ENCODE measurements around the gene TRPM1. TPM values are rescaled to one million over a fixed set of nuclear protein-coding genes. Genes with fewer than 3 reads are reported as not detected.

TRPM1 gene
- total RNA-seq, 1 donor from 2014 or later, result not detected

DNA sequence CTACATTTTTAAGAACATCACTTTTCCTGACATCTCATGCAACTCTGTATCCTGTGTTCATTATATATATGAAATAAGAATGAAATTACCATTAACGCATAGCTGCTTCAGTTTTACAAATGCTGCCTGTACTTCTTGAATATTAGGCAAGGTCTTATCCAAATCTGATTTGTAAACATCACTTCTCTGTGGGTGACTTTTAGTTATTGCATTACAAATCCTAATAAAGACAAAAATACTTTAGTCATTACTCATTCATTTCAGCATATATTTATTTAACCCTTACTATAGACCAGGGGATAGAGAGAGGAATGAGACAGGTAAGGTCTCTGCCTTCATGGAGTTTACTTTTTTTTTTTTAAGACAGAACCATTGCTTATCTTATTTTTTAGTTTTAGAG is 146.9 kb downstream of the TRPM1 start:
- no peaks in the 10 kb centered on the region for H3K4me1 ChIP-seq
- no peaks in the 10 kb centered on the region for H3K27me3 ChIP-seq
- intact Hi-C loops (cut with DNase I), result no loop called here
- no peak overlapping the region for H3K27ac ChIP-seq
- H3K9me3 ChIP-seq, result no peaks in the 10 kb centered on the region
- no peak for DNase-seq (ENCODE audit: low spot score in 2 of 2)
- H3K4me3 ChIP-seq, result no peak overlapping the region
- TF ChIP-seq, protein P1, sequence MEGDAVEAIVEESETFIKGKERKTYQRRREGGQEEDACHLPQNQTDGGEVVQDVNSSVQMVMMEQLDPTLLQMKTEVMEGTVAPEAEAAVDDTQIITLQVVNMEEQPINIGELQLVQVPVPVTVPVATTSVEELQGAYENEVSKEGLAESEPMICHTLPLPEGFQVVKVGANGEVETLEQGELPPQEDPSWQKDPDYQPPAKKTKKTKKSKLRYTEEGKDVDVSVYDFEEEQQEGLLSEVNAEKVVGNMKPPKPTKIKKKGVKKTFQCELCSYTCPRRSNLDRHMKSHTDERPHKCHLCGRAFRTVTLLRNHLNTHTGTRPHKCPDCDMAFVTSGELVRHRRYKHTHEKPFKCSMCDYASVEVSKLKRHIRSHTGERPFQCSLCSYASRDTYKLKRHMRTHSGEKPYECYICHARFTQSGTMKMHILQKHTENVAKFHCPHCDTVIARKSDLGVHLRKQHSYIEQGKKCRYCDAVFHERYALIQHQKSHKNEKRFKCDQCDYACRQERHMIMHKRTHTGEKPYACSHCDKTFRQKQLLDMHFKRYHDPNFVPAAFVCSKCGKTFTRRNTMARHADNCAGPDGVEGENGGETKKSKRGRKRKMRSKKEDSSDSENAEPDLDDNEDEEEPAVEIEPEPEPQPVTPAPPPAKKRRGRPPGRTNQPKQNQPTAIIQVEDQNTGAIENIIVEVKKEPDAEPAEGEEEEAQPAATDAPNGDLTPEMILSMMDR (IDR thresholded peaks at IDR 0.05), result no peak
- peaks cover 65 to 95% of the 10 kb centered on the region in 2 donors for H3K36me3 ChIP-seq

- no peak overlapping the region for H3K27ac ChIP-seq
- no peaks in the 10 kb centered on the region for H3K27me3 ChIP-seq
- TF ChIP-seq, protein P1 (IDR thresholded peaks at IDR 0.05), result no peak
- peaks cover 65 to 95% of the 10 kb centered on the region in 2 donors for H3K36me3 ChIP-seq
- no peak for DNase-seq (ENCODE audit: low spot score in 2 of 2)
- H3K4me1 ChIP-seq, result no peaks in the 10 kb centered on the region
- H3K9me3 ChIP-seq, result no peaks in the 10 kb centered on the region
- intact Hi-C loops (cut with DNase I), result no loop called here
- H3K4me3 ChIP-seq, result no peak overlapping the region
These were observed 147.7 kb downstream of the TRPM1 start for GRCh38 chr15:30953731-30954378.

DNA sequence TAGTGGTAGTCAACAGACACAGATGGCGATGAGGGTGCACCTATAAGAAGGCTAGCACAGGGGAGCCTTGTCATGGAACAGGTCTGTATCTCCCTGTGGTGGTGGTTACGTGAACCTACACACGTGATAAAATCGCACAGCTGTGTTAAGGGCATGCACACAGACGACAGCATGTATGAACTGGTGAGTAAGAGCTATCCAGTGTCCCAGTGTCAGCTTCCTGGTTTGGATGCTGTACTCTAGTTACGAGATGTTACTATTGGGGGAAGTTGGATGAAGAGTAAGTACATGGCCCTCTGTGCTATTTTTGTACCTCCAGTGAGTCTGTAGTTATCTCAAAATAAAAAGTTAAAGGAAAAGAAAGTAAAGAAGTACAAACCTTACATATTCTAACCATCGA is 148.3 kb downstream of the TRPM1 start:
- intact Hi-C loops (cut with DNase I), result no loop called here
- H3K27me3 ChIP-seq, result no peaks in the 10 kb centered on the region
- H3K9me3 ChIP-seq, result no peaks in the 10 kb centered on the region
- no peak for DNase-seq (ENCODE audit: low spot score in 2 of 2)
- no peak overlapping the region for H3K27ac ChIP-seq
- H3K4me1 ChIP-seq, result no peaks in the 10 kb centered on the region
- H3K36me3 ChIP-seq, result peaks cover 62 to 95% of the 10 kb centered on the region in 2 donors
- no peak overlapping the region for H3K4me3 ChIP-seq
- TF ChIP-seq, protein P1 (IDR thresholded peaks at IDR 0.05), result no peak

Other genes with a start within 250 kb of the TRPM1 start
- gene FAN1, start 197.8 kb downstream of the TRPM1 start, total RNA-seq, result 12.1 TPM
- gene MTMR10, start 110.1 kb downstream of the TRPM1 start, total RNA-seq, result 4.5 TPM
- gene KLF13, start 225.1 kb upstream of the TRPM1 start, total RNA-seq, result 235 TPM

All from ascending aorta (tissue), 2 donors.